GM19099 (cell line): ENCODE data around the gene MLXIP.

Experiments used
- POLR2A ChIP-seq: IDR thresholded peaks from 3 replicates; pipeline ENCODE4 v1.6.1; 2011; ENCODE audit warnings: low read depth; ENCODE audit not compliant: insufficient read length; ENCODE audit errors: extremely low read depth

The MLXIP gene

GRCh38 chr12:122126713-122127597 is 48.4 kb downstream of the MLXIP start:
- TF ChIP-seq POLR2A = no peak

GRCh38 chr12:122127839-122128238 is 49.3 kb downstream of the MLXIP start:
- no peak for TF ChIP-seq POLR2A

- TF ChIP-seq POLR2A = no peak
These were observed 49.9 kb downstream of the MLXIP start for GRCh38 chr12:122128481-122128880.

- no peak for TF ChIP-seq POLR2A
These were observed 50.6 kb downstream of the MLXIP start for GRCh38 chr12:122129131-122129530.

- TF ChIP-seq POLR2A = no peak
These were observed 51.6 kb downstream of the MLXIP start for GRCh38 chr12:122130150-122130549.

GRCh38 chr12:122133192-122133950 is 54.8 kb downstream of the MLXIP start:
- no peak for TF ChIP-seq POLR2A

GRCh38 chr12:122135437-122136031 is 57.0 kb downstream of the MLXIP start:
- no peak for TF ChIP-seq POLR2A

GRCh38 chr12:122137229-122137628 is 58.7 kb downstream of the MLXIP start:
- TF ChIP-seq POLR2A = no peak

GRCh38 chr12:122137681-122138080 is 59.1 kb downstream of the MLXIP start:
- TF ChIP-seq POLR2A = no peak

- TF ChIP-seq POLR2A = no peak
These were observed 59.6 kb downstream of the MLXIP start for GRCh38 chr12:122138181-122138580.

- TF ChIP-seq POLR2A = no peak
These were observed 60.1 kb downstream of the MLXIP start for GRCh38 chr12:122138616-122139015.

GRCh38 chr12:122139266-122139665 is 60.7 kb downstream of the MLXIP start:
- no peak for TF ChIP-seq POLR2A

- no peak for TF ChIP-seq POLR2A
These were observed 61.4 kb downstream of the MLXIP start for GRCh38 chr12:122139941-122140340.

- TF ChIP-seq POLR2A = no peak
These were observed 62.1 kb downstream of the MLXIP start for GRCh38 chr12:122140467-122141257.
